ENCODE data around the gene RIC8B.

- TF ChIP-seq EP300 (IDR thresholded peaks at IDR 0.05; ENCODE audit: borderline replicate concordance in 1 of 2, low read depth in 2 of 2, low read length in 2 of 2) = no peak
- TF ChIP-seq TEAD4 (IDR thresholded peaks at IDR 0.05; ENCODE audit: low read depth, low read length) = no peak
- TF ChIP-seq, protein P1, sequence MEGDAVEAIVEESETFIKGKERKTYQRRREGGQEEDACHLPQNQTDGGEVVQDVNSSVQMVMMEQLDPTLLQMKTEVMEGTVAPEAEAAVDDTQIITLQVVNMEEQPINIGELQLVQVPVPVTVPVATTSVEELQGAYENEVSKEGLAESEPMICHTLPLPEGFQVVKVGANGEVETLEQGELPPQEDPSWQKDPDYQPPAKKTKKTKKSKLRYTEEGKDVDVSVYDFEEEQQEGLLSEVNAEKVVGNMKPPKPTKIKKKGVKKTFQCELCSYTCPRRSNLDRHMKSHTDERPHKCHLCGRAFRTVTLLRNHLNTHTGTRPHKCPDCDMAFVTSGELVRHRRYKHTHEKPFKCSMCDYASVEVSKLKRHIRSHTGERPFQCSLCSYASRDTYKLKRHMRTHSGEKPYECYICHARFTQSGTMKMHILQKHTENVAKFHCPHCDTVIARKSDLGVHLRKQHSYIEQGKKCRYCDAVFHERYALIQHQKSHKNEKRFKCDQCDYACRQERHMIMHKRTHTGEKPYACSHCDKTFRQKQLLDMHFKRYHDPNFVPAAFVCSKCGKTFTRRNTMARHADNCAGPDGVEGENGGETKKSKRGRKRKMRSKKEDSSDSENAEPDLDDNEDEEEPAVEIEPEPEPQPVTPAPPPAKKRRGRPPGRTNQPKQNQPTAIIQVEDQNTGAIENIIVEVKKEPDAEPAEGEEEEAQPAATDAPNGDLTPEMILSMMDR (IDR thresholded peaks at IDR 0.05; ENCODE audit: control extremely low read depth in 1 of 3, insufficient read depth in 1 of 3, low read depth in 1 of 3, low read length in 3 of 3) = no peak
- no peak for TF ChIP-seq TAF1 (IDR thresholded peaks at IDR 0.05; ENCODE audit: low read depth, low read length)
- TF ChIP-seq FOSL1 (IDR thresholded peaks at IDR 0.05; ENCODE audit: insufficient read depth, low read depth, low read length) = no peak
- no peak for TF ChIP-seq RBBP5 (IDR thresholded peaks at IDR 0.05; ENCODE audit: borderline replicate concordance, low read depth, low read length)
- no peak for TF ChIP-seq CBX8 (IDR thresholded peaks at IDR 0.05; ENCODE audit: borderline replicate concordance, low read depth, low read length)
- no peak for TF ChIP-seq YY1 (IDR thresholded peaks at IDR 0.05; ENCODE audit: low read depth, low read length)
Measured at GRCh38 chr12:106745181-106745745, 29.2 kb upstream of the RIC8B start.
